GM18511 (cell line): ENCODE data around the gene COL23A1.
"Not testable (repeated sequence)": the region's sequence is repeated elsewhere in the genome, so short reads cannot be mapped to it uniquely, and the experiment has no call there.

Experiments
- ATAC-seq: cut with Tn5 transposase; IDR thresholded peaks from one replicate; pipeline ENCODE4 v1.9.1; 2021; ENCODE audit warnings: mild to moderate bottlenecking, moderate library complexity; ENCODE audit not compliant: unreplicated experiment

The COL23A1 gene

GRCh38 chr5:178317727-178318126 is 272.5 kb downstream of the COL23A1 start:
- ATAC-seq = not testable (repeated sequence)

- ATAC-seq = no peak
These were observed 275.0 kb downstream of the COL23A1 start for GRCh38 chr5:178314961-178315820.

GRCh38 chr5:178314061-178314660 is 276.0 kb downstream of the COL23A1 start:
- ATAC-seq = no peak

- no peak for ATAC-seq
These were observed 276.9 kb downstream of the COL23A1 start for GRCh38 chr5:178313316-178313715.

- no peak for ATAC-seq
These were observed 277.3 kb downstream of the COL23A1 start for GRCh38 chr5:178312880-178313282.

GRCh38 chr5:178310130-178310865 is 279.9 kb downstream of the COL23A1 start:
- no peak for ATAC-seq

GRCh38 chr5:178309271-178310013 is 280.8 kb downstream of the COL23A1 start:
- ATAC-seq = no peak

- ATAC-seq = no peak
These were observed 281.6 kb downstream of the COL23A1 start for GRCh38 chr5:178308541-178309092.

GRCh38 chr5:178307267-178308045 is 282.7 kb downstream of the COL23A1 start:
- ATAC-seq = no peak

GRCh38 chr5:178306430-178307225 is 283.6 kb downstream of the COL23A1 start:
- no peak for ATAC-seq

- ATAC-seq = no peak
These were observed 284.4 kb downstream of the COL23A1 start for GRCh38 chr5:178305801-178306200.

GRCh38 chr5:178304761-178305645 is 285.2 kb downstream of the COL23A1 start:
- no peak for ATAC-seq

- ATAC-seq = no peak
These were observed 286.2 kb downstream of the COL23A1 start for GRCh38 chr5:178304016-178304415.

GRCh38 chr5:178302321-178302720 is 287.9 kb downstream of the COL23A1 start:
- ATAC-seq = not testable (repeated sequence)

- ATAC-seq = no peak
These were observed 288.6 kb downstream of the COL23A1 start for GRCh38 chr5:178301641-178302040.

- no peak for ATAC-seq
These were observed 291.8 kb downstream of the COL23A1 start for GRCh38 chr5:178298283-178298807.

- ATAC-seq = no peak
These were observed 292.4 kb downstream of the COL23A1 start for GRCh38 chr5:178297751-178298150.

- ATAC-seq = no peak
These were observed 294.1 kb downstream of the COL23A1 start for GRCh38 chr5:178296066-178296465.
